ENCODE data around the gene TUBA4A. TPM values are rescaled to one million over a fixed set of nuclear protein-coding genes. Genes with fewer than 3 reads are reported as not detected.

TUBA4A gene
- total and polyA plus RNA-seq, 4 donors: 15.6 to 82.1 (median 43.0) TPM

- 33 to 75% methylated on average over 3 of the region's 3 CpGs for WGBS, 2 donors
Observed at GRCh38 chr2:219225350-219225749, 28.4 kb downstream of the TUBA4A start.

GRCh38 chr2:219223831-219224610, 29.7 kb downstream of the TUBA4A start:
- TF ChIP-seq, protein P1, sequence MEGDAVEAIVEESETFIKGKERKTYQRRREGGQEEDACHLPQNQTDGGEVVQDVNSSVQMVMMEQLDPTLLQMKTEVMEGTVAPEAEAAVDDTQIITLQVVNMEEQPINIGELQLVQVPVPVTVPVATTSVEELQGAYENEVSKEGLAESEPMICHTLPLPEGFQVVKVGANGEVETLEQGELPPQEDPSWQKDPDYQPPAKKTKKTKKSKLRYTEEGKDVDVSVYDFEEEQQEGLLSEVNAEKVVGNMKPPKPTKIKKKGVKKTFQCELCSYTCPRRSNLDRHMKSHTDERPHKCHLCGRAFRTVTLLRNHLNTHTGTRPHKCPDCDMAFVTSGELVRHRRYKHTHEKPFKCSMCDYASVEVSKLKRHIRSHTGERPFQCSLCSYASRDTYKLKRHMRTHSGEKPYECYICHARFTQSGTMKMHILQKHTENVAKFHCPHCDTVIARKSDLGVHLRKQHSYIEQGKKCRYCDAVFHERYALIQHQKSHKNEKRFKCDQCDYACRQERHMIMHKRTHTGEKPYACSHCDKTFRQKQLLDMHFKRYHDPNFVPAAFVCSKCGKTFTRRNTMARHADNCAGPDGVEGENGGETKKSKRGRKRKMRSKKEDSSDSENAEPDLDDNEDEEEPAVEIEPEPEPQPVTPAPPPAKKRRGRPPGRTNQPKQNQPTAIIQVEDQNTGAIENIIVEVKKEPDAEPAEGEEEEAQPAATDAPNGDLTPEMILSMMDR (IDR thresholded peaks at IDR 0.05; ENCODE audit: control extremely low read depth, extremely low read depth): no peak
- H3K4me1 ChIP-seq (ENCODE audit: control insufficient read depth in 5 of 5, insufficient read depth in 5 of 5, low read length in 5 of 5): peaks cover 4 to 28% (median 15%) of the 10 kb centered on the region in 5 donors
- no peak overlapping the region for H3K9ac ChIP-seq (ENCODE audit: insufficient read depth in 1 of 2, low read length in 2 of 2)
- no peak overlapping the region for H3K27ac ChIP-seq (ENCODE audit: low read depth in 1 of 2, low read length in 1 of 2)
- WGBS, 2 donors: 92 to 93% methylated on average over 31 of the region's 31 CpGs
- ATAC-seq (ENCODE audit: insufficient read depth, low FRiP score) (no peak), DNase-seq (no peak)
- no peaks in the 10 kb centered on the region for H3K27me3 ChIP-seq (ENCODE audit: control insufficient read depth in 3 of 3, insufficient read depth in 3 of 3, low read length in 2 of 3)
- H3K4me3 ChIP-seq: no peak overlapping the region
- no peaks in the 10 kb centered on the region for H3K9me3 ChIP-seq (ENCODE audit: control insufficient read depth in 4 of 4, insufficient read depth in 3 of 4, low read length in 3 of 4)
- H3K36me3 ChIP-seq (ENCODE audit: control insufficient read depth in 4 of 4, insufficient read depth in 4 of 4, low read length in 4 of 4): peaks cover 18 to 60% (median 41%) of the 10 kb centered on the region in 4 donors

More at GRCh38 chr2:219225350-219225749, 28.4 kb downstream of the TUBA4A start:
- DNase-seq: no peak
- H3K9me3 ChIP-seq (ENCODE audit: control insufficient read depth in 4 of 4, insufficient read depth in 3 of 4, low read length in 3 of 4): no peaks in the 10 kb centered on the region
- H3K27me3 ChIP-seq (ENCODE audit: control insufficient read depth in 3 of 3, insufficient read depth in 3 of 3, low read length in 2 of 3): no peaks in the 10 kb centered on the region
- TF ChIP-seq, protein P1 (IDR thresholded peaks at IDR 0.05; ENCODE audit: control extremely low read depth, extremely low read depth): no peak
- no peak for ATAC-seq (ENCODE audit: insufficient read depth, low FRiP score)
- peaks cover 18 to 50% (median 35%) of the 10 kb centered on the region in 4 donors for H3K36me3 ChIP-seq (ENCODE audit: control insufficient read depth in 4 of 4, insufficient read depth in 4 of 4, low read length in 4 of 4)
- H3K4me3 ChIP-seq: no peak overlapping the region
- H3K4me1 ChIP-seq (ENCODE audit: control insufficient read depth in 5 of 5, insufficient read depth in 5 of 5, low read length in 5 of 5): peaks cover 1 to 19% (median 9%) of the 10 kb centered on the region in 5 donors
- H3K9ac ChIP-seq (ENCODE audit: insufficient read depth in 1 of 2, low read length in 2 of 2): no peak overlapping the region
- no peak overlapping the region for H3K27ac ChIP-seq (ENCODE audit: low read depth in 1 of 2, low read length in 1 of 2)

- Histone ChIP-seq H3K9ac (ENCODE audit: insufficient read depth in 1 of 2, low read length in 2 of 2) (no peak overlapping the region), H3K4me1 (ENCODE audit: control insufficient read depth in 5 of 5, insufficient read depth in 5 of 5, low read length in 5 of 5) (peaks cover 0 to 26% (median 7%) of the 10 kb centered on the region in 5 donors)
- 96% methylated on average over 16 of the region's 16 CpGs for WGBS, 2 donors
Observed at GRCh38 chr2:219221957-219222518, 31.7 kb downstream of the TUBA4A start.

More at GRCh38 chr2:219221957-219222518, 31.7 kb downstream of the TUBA4A start:
- Histone ChIP-seq H3K27ac (ENCODE audit: low read depth in 1 of 2, low read length in 1 of 2) (no peak overlapping the region), H3K4me3 (no peak overlapping the region), H3K9me3 (ENCODE audit: control insufficient read depth in 4 of 4, insufficient read depth in 3 of 4, low read length in 3 of 4) (no peaks in the 10 kb centered on the region), H3K27me3 (ENCODE audit: control insufficient read depth in 3 of 3, insufficient read depth in 3 of 3, low read length in 2 of 3) (no peaks in the 10 kb centered on the region), H3K36me3 (ENCODE audit: control insufficient read depth in 4 of 4, insufficient read depth in 4 of 4, low read length in 4 of 4) (peaks cover 18 to 60% (median 41%) of the 10 kb centered on the region in 4 donors)
- no peak for ATAC-seq (ENCODE audit: insufficient read depth, low FRiP score)
- TF ChIP-seq, protein P1 (IDR thresholded peaks at IDR 0.05; ENCODE audit: control extremely low read depth, extremely low read depth): no peak
- DNase-seq: no peak

Data from lung (tissue), 12 donors.